B cell (primary cell): ENCODE results near the gene QKI.

Experiments used
- EZH2 ChIP-seq: IDR thresholded peaks from 2 replicates; pipeline ENCODE4 v1.6.1; 2012; ENCODE audit warnings: borderline replicate concordance, low read depth, mild to moderate bottlenecking, moderate library complexity, low read length; ENCODE audit not compliant: insufficient read depth, poor library complexity, severe bottlenecking
- TF ChIP-seq, protein P1 (sequence below): fragments of 200-600 bp; IDR thresholded peaks from one replicate; pipeline ENCODE4 v1.8.0; 2022; ENCODE audit warnings: antibody characterized with exemption, mild to moderate bottlenecking

DNA sequence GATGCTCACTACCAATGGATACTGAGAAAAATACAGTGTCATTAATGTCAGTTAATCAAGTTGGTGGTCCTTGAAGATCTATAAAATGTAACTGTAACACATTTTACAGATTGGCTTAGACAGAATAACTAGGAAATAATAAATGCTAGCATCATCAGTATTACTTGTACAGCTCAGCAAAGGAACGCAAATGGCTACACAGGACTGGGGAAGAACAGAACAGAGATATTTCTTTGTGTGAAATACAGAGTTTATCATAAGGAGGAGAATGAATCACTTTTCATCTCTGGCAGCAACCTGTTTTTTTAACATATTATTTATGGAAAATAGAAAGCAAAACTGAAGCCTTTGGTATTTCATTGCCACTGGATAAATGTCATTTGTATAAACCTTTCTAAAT is 8.2 kb upstream of the QKI start:
- TF ChIP-seq, protein P1, sequence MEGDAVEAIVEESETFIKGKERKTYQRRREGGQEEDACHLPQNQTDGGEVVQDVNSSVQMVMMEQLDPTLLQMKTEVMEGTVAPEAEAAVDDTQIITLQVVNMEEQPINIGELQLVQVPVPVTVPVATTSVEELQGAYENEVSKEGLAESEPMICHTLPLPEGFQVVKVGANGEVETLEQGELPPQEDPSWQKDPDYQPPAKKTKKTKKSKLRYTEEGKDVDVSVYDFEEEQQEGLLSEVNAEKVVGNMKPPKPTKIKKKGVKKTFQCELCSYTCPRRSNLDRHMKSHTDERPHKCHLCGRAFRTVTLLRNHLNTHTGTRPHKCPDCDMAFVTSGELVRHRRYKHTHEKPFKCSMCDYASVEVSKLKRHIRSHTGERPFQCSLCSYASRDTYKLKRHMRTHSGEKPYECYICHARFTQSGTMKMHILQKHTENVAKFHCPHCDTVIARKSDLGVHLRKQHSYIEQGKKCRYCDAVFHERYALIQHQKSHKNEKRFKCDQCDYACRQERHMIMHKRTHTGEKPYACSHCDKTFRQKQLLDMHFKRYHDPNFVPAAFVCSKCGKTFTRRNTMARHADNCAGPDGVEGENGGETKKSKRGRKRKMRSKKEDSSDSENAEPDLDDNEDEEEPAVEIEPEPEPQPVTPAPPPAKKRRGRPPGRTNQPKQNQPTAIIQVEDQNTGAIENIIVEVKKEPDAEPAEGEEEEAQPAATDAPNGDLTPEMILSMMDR, result no peak
- TF ChIP-seq EZH2, result no peak
